Measurements from ENCODE around the gene TEX261. TPM values are rescaled to one million over a fixed set of nuclear protein-coding genes. Genes with fewer than 3 reads are reported as not detected.
"Not testable (repeated sequence)": the region's sequence is repeated elsewhere in the genome, so short reads cannot be mapped to it uniquely, and the experiment has no call there.

The TEX261 gene
- total and polyA plus RNA-seq, 2 donors (not counting 3 experiments of a cell fraction or from before 2014, with no cell fraction given): 71.2 to 98.1 TPM

- BruUV-seq (replicated peaks): no TSS peak
- H3K79me2 ChIP-seq (ENCODE audit: control insufficient read depth, insufficient read depth, low read length): peaks cover 2% of the 10 kb centered on the region
- FAIRE-seq (no peak), DNase-seq (ENCODE audit: low read depth, low spot score) (no peak)
- H4K20me1 ChIP-seq (replicated peaks; ENCODE audit: control insufficient read depth, extremely low read depth, insufficient read depth, low read length): no peaks in the 10 kb centered on the region
- H3K27ac ChIP-seq (ENCODE audit: insufficient read depth, low read depth, low read length): no peak overlapping the region
- no peak overlapping the region for H2AFZ ChIP-seq (ENCODE audit: low read depth, low read length)
- dilution Hi-C loops (cut with MboI; ENCODE audit: extremely low pct_ligation_motif_present, low sequenced_read_pairs): no loop called here
- POLR2A ChIA-PET: no interaction called here
- H3K9me3 ChIP-seq (replicated peaks; ENCODE audit: control insufficient read depth, insufficient read depth, low read length): no peaks in the 10 kb centered on the region
- H3K4me3 ChIP-seq (replicated peaks in 1 of 3; ENCODE audit: insufficient read depth in 1 of 3, low read depth in 1 of 3, low read length in 3 of 3): no peak overlapping the region
- H3K36me3 ChIP-seq (ENCODE audit: control insufficient read depth in 2 of 2, extremely low read depth in 1 of 2, insufficient read depth in 2 of 2, low read length in 2 of 2): no peaks in the 10 kb centered on the region
- no peak overlapping the region for H3K9ac ChIP-seq (replicated peaks; ENCODE audit: extremely low read depth, insufficient read depth, low read length)
- intact Hi-C loops (cut with micrococcal nuclease): no loop called here
- peaks cover 6% of the 10 kb centered on the region for H3K4me1 ChIP-seq (ENCODE audit: control insufficient read depth, extremely low read depth, insufficient read depth, low read length)
- H3K9me1 ChIP-seq (replicated peaks; ENCODE audit: control insufficient read depth, extremely low read depth, insufficient read depth, low read length): no peaks in the 10 kb centered on the region
- no peak overlapping the region for H3K4me2 ChIP-seq (ENCODE audit: insufficient read depth, low read length)
- peaks cover 4 to 5% of the 10 kb centered on the region in 2 experiments for H3K27me3 ChIP-seq (ENCODE audit: control insufficient read depth in 2 of 2, insufficient read depth in 2 of 2, low read length in 2 of 2)
- TF ChIP-seq, protein P1, sequence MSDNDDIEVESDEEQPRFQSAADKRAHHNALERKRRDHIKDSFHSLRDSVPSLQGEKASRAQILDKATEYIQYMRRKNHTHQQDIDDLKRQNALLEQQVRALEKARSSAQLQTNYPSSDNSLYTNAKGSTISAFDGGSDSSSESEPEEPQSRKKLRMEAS (IDR thresholded peaks at IDR 0.05; ENCODE audit: insufficient read depth, insufficient read length): no peak
- TF ChIP-seq GATA2 (IDR thresholded peaks at IDR 0.05; ENCODE audit: insufficient read depth, insufficient read length, low read depth, low read length): no peak
- CTCF ChIA-PET: interaction anchor here (1.2 to 3.3 kb wide), 2 partner anchors 14 to 15 kb away, joined by 4 to 43 read pairs; no protein-coding TSS in a partner anchor
Observed at GRCh38 chr2:70999362-70999761, 4.7 kb upstream of the TEX261 start.

GRCh38 chr2:70998885-70999284 lies 4.2 kb upstream of the TEX261 start:
- POLR2A ChIA-PET; H2AFZ ChIP-seq (ENCODE audit: low read depth, low read length); DNase-seq (ENCODE audit: low read depth, low spot score); dilution Hi-C loops (cut with MboI; ENCODE audit: extremely low pct_ligation_motif_present, low sequenced_read_pairs); H3K79me2 ChIP-seq (ENCODE audit: control insufficient read depth, insufficient read depth, low read length); H3K9me1 ChIP-seq (replicated peaks; ENCODE audit: control insufficient read depth, extremely low read depth, insufficient read depth, low read length); FAIRE-seq; intact Hi-C loops (cut with micrococcal nuclease); H3K4me2 ChIP-seq (ENCODE audit: insufficient read depth, low read length); H3K4me1 ChIP-seq (ENCODE audit: control insufficient read depth, extremely low read depth, insufficient read depth, low read length); H3K9me3 ChIP-seq (replicated peaks; ENCODE audit: control insufficient read depth, insufficient read depth, low read length); H3K36me3 ChIP-seq (ENCODE audit: control insufficient read depth in 2 of 2, extremely low read depth in 1 of 2, insufficient read depth in 2 of 2, low read length in 2 of 2); BruUV-seq (replicated peaks); H3K9ac ChIP-seq (replicated peaks; ENCODE audit: extremely low read depth, insufficient read depth, low read length); H4K20me1 ChIP-seq (replicated peaks; ENCODE audit: control insufficient read depth, extremely low read depth, insufficient read depth, low read length); H3K4me3 ChIP-seq (replicated peaks in 1 of 3; ENCODE audit: insufficient read depth in 1 of 3, low read depth in 1 of 3, low read length in 3 of 3); H3K27ac ChIP-seq (ENCODE audit: insufficient read depth, low read depth, low read length); H3K27me3 ChIP-seq (ENCODE audit: control insufficient read depth in 2 of 2, insufficient read depth in 2 of 2, low read length in 2 of 2): not testable (repeated sequence)
- CTCF ChIA-PET: interaction anchor here (0.7 to 1.2 kb wide), 2 partner anchors 14 to 33 kb away, joined by 3 to 4 read pairs; no protein-coding TSS in a partner anchor

Measured in endothelial cell of umbilical vein (primary cell).